GM18502 (cell line): ENCODE measurements around the gene RANBP3.

Experiments used
- ATAC-seq: cut with Tn5 transposase; IDR thresholded peaks from one replicate; pipeline ENCODE4 v1.9.1; 2021; ENCODE audit warnings: mild to moderate bottlenecking; ENCODE audit not compliant: unreplicated experiment, poor library complexity

Gene RANBP3

GRCh38 chr19:5954293-5954692 lies 23.6 kb downstream of the RANBP3 start:
- no peak for ATAC-seq

- ATAC-seq = no peak
Observed at GRCh38 chr19:5953680-5954213, 24.2 kb downstream of the RANBP3 start.

- ATAC-seq = no peak
Observed at GRCh38 chr19:5953030-5953589, 24.8 kb downstream of the RANBP3 start.

- no peak for ATAC-seq
Observed at GRCh38 chr19:5952193-5953029, 25.5 kb downstream of the RANBP3 start.

- no peak for ATAC-seq
Observed at GRCh38 chr19:5951338-5951861, 26.5 kb downstream of the RANBP3 start.

GRCh38 chr19:5950741-5951140 lies 27.2 kb downstream of the RANBP3 start:
- ATAC-seq = no peak

- no peak for ATAC-seq
Observed at GRCh38 chr19:5949792-5950305, 28.1 kb downstream of the RANBP3 start.

- no peak for ATAC-seq
Observed at GRCh38 chr19:5948752-5949564, 29.0 kb downstream of the RANBP3 start.

- ATAC-seq = no peak
Observed at GRCh38 chr19:5947435-5947834, 30.5 kb downstream of the RANBP3 start.

- ATAC-seq = no peak
Observed at GRCh38 chr19:5943623-5944022, 34.3 kb downstream of the RANBP3 start.

- no peak for ATAC-seq
Observed at GRCh38 chr19:5943045-5943444, 34.9 kb downstream of the RANBP3 start.

GRCh38 chr19:5941673-5942072 lies 36.3 kb downstream of the RANBP3 start:
- no peak for ATAC-seq

- no peak for ATAC-seq
Observed at GRCh38 chr19:5940260-5941208, 37.4 kb downstream of the RANBP3 start.

- ATAC-seq = no peak
Observed at GRCh38 chr19:5937550-5937949, 40.4 kb downstream of the RANBP3 start.

GRCh38 chr19:5936292-5936592 lies 41.7 kb downstream of the RANBP3 start:
- ATAC-seq = no peak

- ATAC-seq = no peak
Observed at GRCh38 chr19:5935473-5936291, 42.3 kb downstream of the RANBP3 start.

GRCh38 chr19:5934774-5935472 lies 43.0 kb downstream of the RANBP3 start:
- no peak for ATAC-seq

- ATAC-seq = no peak
Observed at GRCh38 chr19:5934069-5934401, 43.9 kb downstream of the RANBP3 start.
